Measurements from ENCODE around the gene SLC17A7. TPM values are rescaled to one million over a fixed set of nuclear protein-coding genes. Genes with fewer than 3 reads are reported as not detected.

Gene SLC17A7
- total RNA-seq, 4 donors from 2014 or later: 1.1 to 1.7 (median 1.2) TPM

- ATAC-seq: peak; percentile 74
- TF ChIP-seq EP300 (IDR thresholded peaks at IDR 0.05) (no peak), POLR2AphosphoS5 (IDR thresholded peaks at IDR 0.05) (no peak), POLR2A (IDR thresholded peaks at IDR 0.05) (no peak), CTCF (IDR thresholded peaks at IDR 0.05) (no peak)
- no peak within 1 kb of the TSS for H3K27ac ChIP-seq
- no peaks in the 10 kb centered on the region for H3K36me3 ChIP-seq
- peak within 1 kb of the TSS in 1 of 2 donors; percentile 23 for H3K4me3 ChIP-seq
- no peaks in the 10 kb centered on the region for H3K4me1 ChIP-seq
- WGBS, 2 donors (ENCODE audit: low coverage in 1 of 2): 17% methylated on average over 8 of the region's 40 CpGs; no CpG with 5 or more reads in 1 of the 2 donors
- peaks cover 0 to 3% (median 0%) of the 10 kb centered on the region in 3 donors for H3K9me3 ChIP-seq
- H3K27me3 ChIP-seq: peaks cover 52% of the 10 kb centered on the region
Measured at GRCh38 chr19:49387936-49388372, 53.4 kb downstream of the SLC17A7 start, which contains the start of gene KASH5. Gene KASH5 (plus strand): TSS chr19:49388249. CDS start chr19:49390884, 2,635 bp downstream.

GRCh38 chr19:49383599-49383998 lies 57.7 kb downstream of the SLC17A7 start:
- Histone ChIP-seq H3K4me1 (no peaks in the 10 kb centered on the region), H3K27ac (no peak overlapping the region), H3K27me3 (peaks cover 34% of the 10 kb centered on the region), H3K9me3 (peaks cover 0 to 18% (median 2%) of the 10 kb centered on the region in 3 donors), H3K4me3 (no peak overlapping the region), H3K36me3 (no peaks in the 10 kb centered on the region)
- TF ChIP-seq CTCF (IDR thresholded peaks at IDR 0.05): no peak
- TF ChIP-seq POLR2A (IDR thresholded peaks at IDR 0.05): no peak
- no peak for TF ChIP-seq EP300 (IDR thresholded peaks at IDR 0.05)
- TF ChIP-seq POLR2AphosphoS5 (IDR thresholded peaks at IDR 0.05): no peak
- 0 to 81% methylated on average over 1 of the region's 1 CpG for WGBS, 2 donors (ENCODE audit: low coverage in 1 of 2)
- no peak for ATAC-seq

GRCh38 chr19:49382639-49383038 lies 58.7 kb downstream of the SLC17A7 start:
- no peak overlapping the region for H3K4me3 ChIP-seq
- WGBS, 2 donors (ENCODE audit: low coverage in 1 of 2): 81 to 88% methylated on average over 5 of the region's 5 CpGs
- peaks cover 0 to 18% (median 2%) of the 10 kb centered on the region in 3 donors for H3K9me3 ChIP-seq
- no peaks in the 10 kb centered on the region for H3K4me1 ChIP-seq
- H3K27ac ChIP-seq: no peak overlapping the region
- TF ChIP-seq POLR2A (IDR thresholded peaks at IDR 0.05) (no peak), EP300 (IDR thresholded peaks at IDR 0.05) (no peak), CTCF (IDR thresholded peaks at IDR 0.05) (no peak), POLR2AphosphoS5 (IDR thresholded peaks at IDR 0.05) (no peak)
- no peak for ATAC-seq
- H3K27me3 ChIP-seq: peaks cover 25% of the 10 kb centered on the region
- H3K36me3 ChIP-seq: no peaks in the 10 kb centered on the region

GRCh38 chr19:49380391-49380790 lies 60.9 kb downstream of the SLC17A7 start:
- WGBS, 2 donors (ENCODE audit: low coverage in 1 of 2): 84 to 92% methylated on average over 2 to 3 of the region's 3 CpGs
- no peak overlapping the region for H3K27ac ChIP-seq
- ATAC-seq: no peak

More at GRCh38 chr19:49380391-49380790, 60.9 kb downstream of the SLC17A7 start:
- H3K27me3 ChIP-seq: peaks cover 18% of the 10 kb centered on the region
- H3K4me1 ChIP-seq: no peaks in the 10 kb centered on the region
- H3K36me3 ChIP-seq: no peaks in the 10 kb centered on the region
- no peak overlapping the region for H3K4me3 ChIP-seq
- TF ChIP-seq POLR2A (IDR thresholded peaks at IDR 0.05) (no peak), CTCF (IDR thresholded peaks at IDR 0.05) (no peak), POLR2AphosphoS5 (IDR thresholded peaks at IDR 0.05) (no peak), EP300 (IDR thresholded peaks at IDR 0.05) (no peak)
- peaks cover 0 to 18% (median 2%) of the 10 kb centered on the region in 3 donors for H3K9me3 ChIP-seq

Small RNAs within 50 kb of the gene (small RNA-seq; reads per million reads assigned to genes)
- 0 reads per million in 4 donors for gene SNORD32A
- gene SNORD33: 0 reads per million in 4 donors
- 0 reads per million in 4 donors for gene SNORD34
- 0 reads per million in 4 donors for gene SNORD35A

Other genes starting within 250 kb of the SLC17A7 start
- 1 to 10 TPM; 1.9 to 3.7 (median 2.5) TPM for gene SLC6A16, start 116.3 kb downstream of the SLC17A7 start, total RNA-seq
- 10 to 100 TPM in 2 of 4 donors, 1 to 10 TPM in 2; 4.9 to 18.9 (median 9.3) TPM for gene CD37, start 106.1 kb downstream of the SLC17A7 start, total RNA-seq
- 10 to 100 TPM; 47.5 to 73.1 (median 51.1) TPM for gene TEAD2, start 79.1 kb downstream of the SLC17A7 start, total RNA-seq
- not detected for gene DKKL1, start 77.7 kb downstream of the SLC17A7 start, total RNA-seq
- gene KASH5, start 53.3 kb downstream of the SLC17A7 start, total RNA-seq: not detected
- not detected for gene PTH2, start 18.1 kb downstream of the SLC17A7 start, total RNA-seq
- not detected for gene GFY, start 16.1 kb downstream of the SLC17A7 start, total RNA-seq
- gene PIH1D1, start 10.3 kb upstream of the SLC17A7 start, total RNA-seq: 10 to 100 TPM; 67.2 to 82.4 (median 72.5) TPM
- 10 to 100 TPM; 11.8 to 34.4 (median 22.2) TPM for gene ALDH16A1, start 11.7 kb upstream of the SLC17A7 start, total RNA-seq
- 10 to 100 TPM in 1 of 4 donors, 1 to 10 TPM in 3; 3.1 to 21.0 (median 7.6) TPM for gene FLT3LG, start 32.7 kb upstream of the SLC17A7 start, total RNA-seq
- 1,000 to 10,000 TPM; 1,269 to 3,399 (median 2,205) TPM for gene RPL13A, start 46.1 kb upstream of the SLC17A7 start, total RNA-seq
- gene RPS11, start 54.9 kb upstream of the SLC17A7 start, total RNA-seq: 1,000 to 10,000 TPM; 2,443 to 5,156 (median 3,385) TPM
- 100 to 1,000 TPM in 3 of 4 donors, 10 to 100 TPM in 1; 78.6 to 255 (median 158) TPM for gene FCGRT, start 71.1 kb upstream of the SLC17A7 start, total RNA-seq
- 10 to 100 TPM in 3 of 4 donors, 1 to 10 TPM in 1; 8.2 to 21.0 (median 12.0) TPM for gene RCN3, start 86.5 kb upstream of the SLC17A7 start, total RNA-seq
- gene NOSIP, start 139.0 kb upstream of the SLC17A7 start, total RNA-seq: 10 to 100 TPM; 45.5 to 59.6 (median 51.8) TPM
- gene PRRG2, start 139.8 kb upstream of the SLC17A7 start, total RNA-seq: 1 to 10 TPM in 2 of 4 donors, not detected in 2; 1.0 to 1.1 TPM
- gene PRR12, start 149.7 kb upstream of the SLC17A7 start, total RNA-seq: 10 to 100 TPM in 3 of 4 donors, 1 to 10 TPM in 1; 9.3 to 24.1 (median 14.8) TPM
- gene RRAS, start 198.6 kb upstream of the SLC17A7 start, total RNA-seq: 100 to 1,000 TPM; 100 to 162 (median 136) TPM
- 10 to 100 TPM; 18.2 to 37.5 (median 18.5) TPM for gene SCAF1, start 200.7 kb upstream of the SLC17A7 start, total RNA-seq
- gene IRF3, start 224.3 kb upstream of the SLC17A7 start, total RNA-seq: 10 to 100 TPM; 29.2 to 68.6 (median 39.9) TPM
- 1 to 10 TPM; 3.3 to 7.9 (median 6.4) TPM for gene BCL2L12, start 224.4 kb upstream of the SLC17A7 start, total RNA-seq
- gene PRMT1, start 235.7 kb upstream of the SLC17A7 start, total RNA-seq: 100 to 1,000 TPM; 137 to 152 (median 146) TPM
- 1 to 10 TPM in 3 of 4 donors, not detected in 1; 1.3 to 4.1 (median 1.5) TPM for gene ADM5, start 248.1 kb upstream of the SLC17A7 start, total RNA-seq
- gene CPT1C, start 249.6 kb upstream of the SLC17A7 start, total RNA-seq: 1 to 10 TPM; 2.0 to 3.0 (median 2.6) TPM